Caco-2 (cell line): ENCODE measurements around the gene RAP1B. TPM values are rescaled to one million over a fixed set of nuclear protein-coding genes. Genes with fewer than 3 reads are reported as not detected.

Experiments
- BruUV-seq: library from RNA; stranded (reverse); fragments of 400-500 nt; replicated peaks from 2 replicates; lab custom pipeline; 2021; lab: Mats Ljungman, UMichigan
- CTCF ChIA-PET: fragments of 300-600 bp; sonication (Branson Sonifier 250); formaldehyde crosslinking; loops from one replicate; lab custom pipeline; 2022; ENCODE audit warnings: antibody characterized with exemption; lab: Charles Lee
- POLR2A ChIA-PET: fragments of 300-600 bp; sonication (Branson Sonifier 250); formaldehyde crosslinking; loops from one replicate; lab custom pipeline; 2022; ENCODE audit warnings: antibody characterized with exemption; lab: Charles Lee
- DNase-seq, 2 experiments: peaks; one replicate each; pipeline versions ENCODE4 v3.0.0 to v3.0.0-alpha.2; 2020 to 2022
- H3K27me3 ChIP-seq: replicated peaks from 2 replicates; pipeline ENCODE4 v1.6.0; 2011; ENCODE audit warnings: low read length; ENCODE audit not compliant: control insufficient read depth, insufficient read depth
- H3K36me3 ChIP-seq: 2 replicates; pipeline ENCODE4 v1.5.1; 2011; ENCODE audit warnings: low read length; ENCODE audit not compliant: control insufficient read depth, insufficient read depth
- H3K4me1 ChIP-seq: fragments of 250-450 bp; sonication (Bioruptor Pico); 2 replicates; pipeline ENCODE4 v1.5.1; 2020; ENCODE audit warnings: mild to moderate bottlenecking
- H3K4me3 ChIP-seq: 2 replicates; pipeline ENCODE4 v1.5.1; 2011; ENCODE audit warnings: low read depth, mild to moderate bottlenecking, control low read depth, low read length
- H3K9me3 ChIP-seq: fragments of 250-450 bp; sonication (Bioruptor Pico); 2 replicates; pipeline ENCODE4 v1.5.1; 2020; ENCODE audit warnings: mild to moderate bottlenecking, moderate library complexity
- H3K27ac Mint-ChIP-seq: one replicate; pipeline ENCODE4 v1.8.0; 2022; ENCODE audit warnings: mixed read lengths; ENCODE audit not compliant: unreplicated experiment
- H3K27me3 Mint-ChIP-seq: one replicate; pipeline ENCODE4 v1.8.0; 2022; ENCODE audit warnings: mixed read lengths; ENCODE audit not compliant: insufficient read depth, unreplicated experiment
- H3K36me3 Mint-ChIP-seq: one replicate; pipeline ENCODE4 v1.8.0; 2022; ENCODE audit warnings: mild to moderate bottlenecking, mixed read lengths; ENCODE audit not compliant: insufficient read depth, unreplicated experiment
- H3K4me1 Mint-ChIP-seq: one replicate; pipeline ENCODE4 v1.8.0; 2022; ENCODE audit warnings: low read depth, mixed read lengths; ENCODE audit not compliant: unreplicated experiment
- H3K4me3 Mint-ChIP-seq: one replicate; pipeline ENCODE4 v1.8.0; 2022; ENCODE audit warnings: mild to moderate bottlenecking, moderate library complexity, mixed read lengths; ENCODE audit not compliant: unreplicated experiment
- H3K9me3 Mint-ChIP-seq: one replicate; pipeline ENCODE4 v1.8.0; 2022; ENCODE audit warnings: mixed read lengths; ENCODE audit not compliant: unreplicated experiment
- CTCF ChIP-seq, 2 experiments: fragments of 200-600 bp in 1 of 2; IDR thresholded peaks; 1 replicate in 1 of 2; 2 replicates in 1 of 2; pipeline versions ENCODE4 v1.5.1 to v1.8.0; 2011 to 2022; ENCODE audit warnings: antibody characterized with exemption in 1 of 2, control low read depth in 1 of 2, inconsistent platforms in 1 of 2, low read depth in 1 of 2, low read length in 1 of 2, mild to moderate bottlenecking in 1 of 2, moderate library complexity in 1 of 2; ENCODE audit not compliant: insufficient read depth in 1 of 2, severe bottlenecking in 1 of 2, unreplicated experiment in 1 of 2
- intact Hi-C: fragments of 100-400 bp; cut with micrococcal nuclease; formaldehyde crosslinking; loops from one replicate; pipeline ENCODE4 v1.10.0; 2022; ENCODE audit not compliant: unreplicated experiment
- total RNA-seq: library from RNA; stranded (reverse); gene quantifications from 2 replicates; pipeline ENCODE4 v1.2.3, GENCODE V29; 2022

RAP1B gene
- total RNA-seq, 1 experiment from 2014 or later, result 216 TPM

GRCh38 chr12:68579254-68579653 is 31.4 kb upstream of the RAP1B start:
- intact Hi-C loops, result no loop called here
- no peak for TF ChIP-seq CTCF (IDR thresholded peaks at IDR 0.05; ENCODE audit: insufficient read depth in 1 of 2, low read depth in 1 of 2, low read length in 1 of 2, severe bottlenecking in 1 of 2, unreplicated experiment in 1 of 2)
- no peak overlapping the region for H3K27ac Mint-ChIP-seq
- no peaks in the 10 kb centered on the region for H3K4me1 ChIP-seq
- DNase-seq, result no peak
- H3K27me3 Mint-ChIP-seq, result no peaks in the 10 kb centered on the region
- H3K9me3 ChIP-seq, result no peaks in the 10 kb centered on the region
- no peaks in the 10 kb centered on the region for H3K27me3 ChIP-seq
- H3K9me3 Mint-ChIP-seq, result no peaks in the 10 kb centered on the region
- no TSS peak for BruUV-seq
- H3K4me3 ChIP-seq, result no peak overlapping the region
- H3K36me3 Mint-ChIP-seq, result no peaks in the 10 kb centered on the region
- H3K36me3 ChIP-seq, result no peaks in the 10 kb centered on the region
- no peak overlapping the region for H3K4me3 Mint-ChIP-seq
- POLR2A ChIA-PET, result no interaction called here
- CTCF ChIA-PET, result no interaction called here
- H3K4me1 Mint-ChIP-seq, result no peaks in the 10 kb centered on the region

GRCh38 chr12:68580911-68581310 is 29.8 kb upstream of the RAP1B start:
- Mint-ChIP-seq H3K27ac (no peak overlapping the region), H3K36me3 (no peaks in the 10 kb centered on the region), H3K27me3 (no peaks in the 10 kb centered on the region), H3K4me1 (no peaks in the 10 kb centered on the region), H3K4me3 (no peak overlapping the region), H3K9me3 (no peaks in the 10 kb centered on the region)
- Histone ChIP-seq H3K4me1 (no peaks in the 10 kb centered on the region), H3K36me3 (no peaks in the 10 kb centered on the region), H3K27me3 (no peaks in the 10 kb centered on the region), H3K4me3 (no peak overlapping the region), H3K9me3 (no peaks in the 10 kb centered on the region)
- intact Hi-C loops, result no loop called here
- DNase-seq, result no peak
- CTCF ChIA-PET, result no interaction called here
- no peak for TF ChIP-seq CTCF (IDR thresholded peaks at IDR 0.05; ENCODE audit: insufficient read depth in 1 of 2, low read depth in 1 of 2, low read length in 1 of 2, severe bottlenecking in 1 of 2, unreplicated experiment in 1 of 2)
- POLR2A ChIA-PET, result no interaction called here
- BruUV-seq, result no TSS peak

DNA sequence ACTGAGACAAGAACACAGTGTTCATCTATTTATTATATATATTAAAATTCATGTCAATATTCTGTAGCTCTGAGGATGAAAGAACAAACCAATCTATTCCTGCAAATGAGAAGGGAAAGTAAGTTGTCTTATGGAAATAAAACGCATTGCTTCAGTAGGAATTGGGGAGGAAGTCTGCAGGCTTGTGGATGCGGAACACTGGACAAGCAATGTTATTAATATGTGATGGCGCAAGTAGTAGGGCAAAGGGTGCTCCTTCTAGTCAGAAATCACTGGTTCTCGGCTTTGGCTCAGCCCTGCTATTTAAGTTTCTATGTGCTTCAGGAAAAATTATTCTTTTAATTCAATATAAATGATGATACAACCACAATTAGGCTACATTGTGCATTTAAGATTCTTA is 28.8 kb upstream of the RAP1B start:
- H3K9me3 Mint-ChIP-seq, result no peaks in the 10 kb centered on the region
- H3K36me3 Mint-ChIP-seq, result no peaks in the 10 kb centered on the region
- Histone ChIP-seq H3K4me1 (no peaks in the 10 kb centered on the region), H3K27me3 (no peaks in the 10 kb centered on the region), H3K36me3 (no peaks in the 10 kb centered on the region), H3K9me3 (no peaks in the 10 kb centered on the region), H3K4me3 (no peak overlapping the region)
- ChIA-PET POLR2A (no interaction called here), CTCF (no interaction called here)
- BruUV-seq, result no TSS peak
- no peaks in the 10 kb centered on the region for H3K4me1 Mint-ChIP-seq
- intact Hi-C loops, result no loop called here
- no peaks in the 10 kb centered on the region for H3K27me3 Mint-ChIP-seq
- DNase-seq, result no peak
- TF ChIP-seq CTCF (IDR thresholded peaks at IDR 0.05; ENCODE audit: insufficient read depth in 1 of 2, low read depth in 1 of 2, low read length in 1 of 2, severe bottlenecking in 1 of 2, unreplicated experiment in 1 of 2), result no peak
- no peak overlapping the region for H3K27ac Mint-ChIP-seq
- H3K4me3 Mint-ChIP-seq, result no peak overlapping the region
